NCI-H2081 treated with DMSO at 0.1 percent for 48 hours (cell line): Measurements from ENCODE around the gene XYLB.
"Not testable (repeated sequence)": the region's sequence is repeated elsewhere in the genome, so short reads cannot be mapped to it uniquely, and the experiment has no call there.

ENCODE experiments used
- DNase-seq: peaks from one replicate; lab custom pipeline; 2025; lab: John Stamatoyannopoulos, UW

XYLB gene

GRCh38 chr3:38346587-38347410 lies at the start of gene XYLB:
Gene XYLB, plus strand, starts transcription at chr3:38346785. Its CDS starts 84 bp downstream, at chr3:38346869.
- DNase-seq = no peak

- DNase-seq = not testable (repeated sequence)
Measured at GRCh38 chr3:38297053-38297452, 49.5 kb upstream of the XYLB start.

- no peak for DNase-seq
Measured at GRCh38 chr3:38297537-38297936, 49.0 kb upstream of the XYLB start.

- no peak for DNase-seq
Measured at GRCh38 chr3:38297947-38298711, 48.5 kb upstream of the XYLB start.

GRCh38 chr3:38306941-38307340 lies 39.6 kb upstream of the XYLB start:
- DNase-seq = no peak

- DNase-seq = no peak
Measured at GRCh38 chr3:38307599-38307998, 39.0 kb upstream of the XYLB start.

- DNase-seq = no peak
Measured at GRCh38 chr3:38308456-38308855, 38.1 kb upstream of the XYLB start.

GRCh38 chr3:38311476-38311875 lies 35.1 kb upstream of the XYLB start:
- no peak for DNase-seq

GRCh38 chr3:38311941-38312340 lies 34.6 kb upstream of the XYLB start:
- no peak for DNase-seq

- no peak for DNase-seq
Measured at GRCh38 chr3:38312356-38312755, 34.2 kb upstream of the XYLB start.

GRCh38 chr3:38313263-38313662 lies 33.3 kb upstream of the XYLB start:
- no peak for DNase-seq

- DNase-seq = no peak
Measured at GRCh38 chr3:38313695-38314094, 32.9 kb upstream of the XYLB start.

- DNase-seq = no peak
Measured at GRCh38 chr3:38314112-38314763, 32.3 kb upstream of the XYLB start.

GRCh38 chr3:38314764-38315487 lies 31.7 kb upstream of the XYLB start:
- no peak for DNase-seq

- no peak for DNase-seq
Measured at GRCh38 chr3:38315488-38316230, 30.9 kb upstream of the XYLB start.

GRCh38 chr3:38316356-38317191 lies 30.0 kb upstream of the XYLB start:
- DNase-seq = no peak

GRCh38 chr3:38317192-38317759 lies 29.3 kb upstream of the XYLB start:
- DNase-seq = no peak

- DNase-seq = no peak
Measured at GRCh38 chr3:38318766-38319671, 27.6 kb upstream of the XYLB start.

GRCh38 chr3:38320638-38321037 lies 25.9 kb upstream of the XYLB start:
- not testable (repeated sequence) for DNase-seq
